A549 (cell line): ENCODE measurements around the gene PCDHGA12. TPM values are rescaled to one million over a fixed set of nuclear protein-coding genes. Genes with fewer than 3 reads are reported as not detected.

Experiments used
- ATAC-seq, 2 experiments: fragments of 200-7000 bp in 1 of 2; fragments of >200 bp in 1 of 2; cut with Nextera tagmentation in 1 of 2; cut with Tn5 transposase in 1 of 2; 3 replicates each; pipeline versions ENCODE4 v1.8.0 to v1.9.1; 2018 to 2020; ENCODE audit warnings: mild to moderate bottlenecking in 1 of 2, moderate library complexity in 1 of 2
- CTCF ChIA-PET: fragments of 300-600 bp; sonication (Branson Sonifier 250); formaldehyde crosslinking; extraction: SDS; loops from one replicate; lab custom pipeline; 2021; ENCODE audit warnings: antibody characterized with exemption, inconsistent platforms; lab: Yijun Ruan, JAX
- POLR2A ChIA-PET: fragments of 350-600 bp; formaldehyde crosslinking; extraction: SDS; loops from one replicate; lab custom pipeline; 2021; ENCODE audit warnings: antibody characterized with exemption, inconsistent platforms; lab: Yijun Ruan, JAX
- DNase-seq, 2 experiments: peaks; one replicate each; pipeline versions ENCODE4 v3.0.0 to v3.0.0-alpha.2; 2011 to 2016; ENCODE audit warnings: low read depth in 1 of 2, low spot score in 1 of 2
- FAIRE-seq: peaks from 2 replicates; lab custom pipeline; 2011; peaks lifted over from hg19 to GRCh38; lab: Jason Lieb, UNC
- H3K27ac ChIP-seq, 2 experiments: fragments of >200 bp; sonication (Bioruptor Twin); formaldehyde crosslinking; 3 replicates each; pipeline ENCODE4 v1.5.1; 2016 to 2017
- H3K4me1 ChIP-seq: fragments of >200 bp; sonication (Bioruptor Twin); formaldehyde crosslinking; 3 replicates; pipeline ENCODE4 v1.6.1; 2016
- H3K4me2 ChIP-seq: fragments of >200 bp; sonication (Bioruptor Twin); formaldehyde crosslinking; 3 replicates; pipeline ENCODE4 v1.6.1; 2016
- H3K4me3 ChIP-seq: fragments of >200 bp; sonication (Bioruptor Twin); formaldehyde crosslinking; 3 replicates; pipeline ENCODE4 v1.5.1; 2016
- H3K9me3 ChIP-seq: fragments of >200 bp; sonication (Bioruptor Twin); formaldehyde crosslinking; 3 replicates; pipeline ENCODE4 v1.6.1; 2016
- CHD2 ChIP-seq: fragments of 150-350 bp; IDR thresholded peaks from 2 replicates; pipeline ENCODE4 v1.6.1; 2014; ENCODE audit warnings: low read length; ENCODE audit not compliant: partially characterized antibody
- CHD4 ChIP-seq: fragments of 200-600 bp; sonication (generic); IDR thresholded peaks from 2 replicates; pipeline ENCODE4 v1.6.1; 2016; ENCODE audit warnings: antibody characterized with exemption, mild to moderate bottlenecking, borderline replicate concordance
- FOSB ChIP-seq: fragments of 250-450 bp; sonication (Bioruptor Pico); IDR thresholded peaks from 2 replicates; pipeline ENCODE4 v1.5.0; 2020; ENCODE audit warnings: mild to moderate bottlenecking, moderate library complexity
- FOSL2 ChIP-seq, 2 experiments: fragments of 450-650 bp in 1 of 2; fragments of >200 bp in 1 of 2; sonication (Bioruptor Twin) in 1 of 2; formaldehyde crosslinking; IDR thresholded peaks; 2 replicates each; pipeline versions ENCODE4 v1.5.0 to v1.6.1; 2016 to 2020; ENCODE audit warnings: mild to moderate bottlenecking in 1 of 2, moderate library complexity in 1 of 2
- HOXA7 ChIP-seq: fragments of 250-450 bp; sonication (Bioruptor Pico); IDR thresholded peaks from 2 replicates; pipeline ENCODE4 v1.5.0; 2020; ENCODE audit warnings: mild to moderate bottlenecking, moderate library complexity
- JUNB ChIP-seq: fragments of >200 bp; sonication (Bioruptor Twin); formaldehyde crosslinking; IDR thresholded peaks from 2 replicates; pipeline ENCODE4 v1.6.1; 2016
- NFE2L2 ChIP-seq: fragments of 150-350 bp; conservative IDR thresholded peaks from 2 replicates; pipeline ENCODE4 v1.6.1; 2014; ENCODE audit warnings: low read length
- POLR2A ChIP-seq: IDR thresholded peaks from 2 replicates; pipeline ENCODE4 v1.6.1; 2012; ENCODE audit warnings: mild to moderate bottlenecking, low read length
- RAD21 ChIP-seq, 2 experiments: fragments of >200 bp in 1 of 2; sonication (Bioruptor Twin) in 1 of 2; formaldehyde crosslinking in 1 of 2; IDR thresholded peaks in 1 of 2; conservative IDR thresholded peaks in 1 of 2; 2 replicates in 1 of 2; 3 replicates in 1 of 2; pipeline ENCODE4 v1.6.1; 2012 to 2018; ENCODE audit warnings: inconsistent platforms in 1 of 2
- RNF2 ChIP-seq: fragments of 200-600 bp; sonication (generic); IDR thresholded peaks from 2 replicates; pipeline ENCODE4 v1.6.1; 2016; ENCODE audit warnings: low read depth, mild to moderate bottlenecking, antibody characterized with exemption, moderate library complexity, borderline replicate concordance
- SREBF2 ChIP-seq: fragments of 450-650 bp; IDR thresholded peaks from 2 replicates; pipeline ENCODE4 v1.6.1; 2014; ENCODE audit warnings: mild to moderate bottlenecking, moderate library complexity
- WGBS: methylation state at CpG from one replicate; pipeline ENCODE4 v1.1.6; 2017; ENCODE audit errors: missing lambda C conversion rate; 5-methylcytosine and 5-hydroxymethylcytosine counted together
- polyA plus RNA-seq, 4 experiments: library from polyadenylated mRNA; depleted of rRNA in 3 of 4; stranded (reverse); fragments of >200 nt; fragmentation: RNase III in 1 of 4; extraction: RNeasy Plus Mini Kit Qiagen cat#74134 plus additional on column Dnase treatment in 1 of 4; gene quantifications; 2 replicates in 3 of 4; 3 replicates in 1 of 4; pipeline ENCODE4 v1.2.3, GENCODE V29; 2011 to 2017
- TF ChIP-seq, protein P1 (sequence below): IDR thresholded peaks from 2 replicates; pipeline ENCODE4 v1.6.1; 2012; ENCODE audit warnings: low read depth, borderline replicate concordance
- TF ChIP-seq, protein P2 (sequence below): fragments of 450-650 bp; IDR thresholded peaks from 2 replicates; pipeline ENCODE4 v1.6.1; 2014; ENCODE audit warnings: antibody characterized with exemption
- TF ChIP-seq, protein P3 (sequence below): IDR thresholded peaks from 2 replicates; pipeline ENCODE4 v1.6.1; 2012
- TF ChIP-seq, protein P4 (sequence below): fragments of >200 bp; sonication (Bioruptor Twin); formaldehyde crosslinking; IDR thresholded peaks from 3 replicates; pipeline ENCODE4 v1.5.1; 2016
- TF ChIP-seq, protein P5 (sequence below): fragments of 150-350 bp; IDR thresholded peaks from 2 replicates; pipeline ENCODE4 v1.6.1; 2014; ENCODE audit warnings: low read depth, mild to moderate bottlenecking, low read length

Gene PCDHGA12
- polyA plus RNA-seq, 2 of the 4 experiments (the other 2 are of a cell fraction): 0.03 to 0.05 TPM

DNA sequence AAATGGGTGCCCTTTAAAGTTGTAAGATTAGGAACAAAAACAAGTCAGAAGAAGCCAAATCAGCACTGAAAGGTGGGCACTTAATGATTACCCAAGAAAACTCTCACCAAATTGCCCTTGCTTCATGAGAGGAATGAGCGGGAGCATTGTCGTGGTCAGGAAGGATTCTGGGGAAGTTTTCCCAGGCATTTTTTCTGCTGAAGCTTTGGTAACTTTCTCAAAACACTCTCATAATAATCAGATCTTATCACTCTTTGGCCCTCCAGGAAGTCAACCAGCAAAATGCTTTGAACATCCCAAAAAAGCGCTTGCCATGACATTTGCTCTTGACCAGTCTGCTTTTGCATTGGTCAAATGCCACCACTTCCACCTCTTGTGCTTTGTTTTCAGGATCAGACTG, 35.0 kb downstream of the PCDHGA12 start:
- FAIRE-seq: no peak
- Histone ChIP-seq H3K27ac (no peak overlapping the region), H3K4me2 (no peak overlapping the region), H3K4me3 (no peak overlapping the region), H3K9me3 (no peaks in the 10 kb centered on the region), H3K4me1 (no peaks in the 10 kb centered on the region)
- TF ChIP-seq FOSB (CRISPR knock-in tag) (no peak), SREBF2 (no peak), RNF2 (no peak), CHD2 (no peak)
- WGBS: 73% methylated on average over 3 of the region's 3 CpGs
- CTCF ChIA-PET: interaction anchor here (0.6 to 2.2 kb wide), 5 partner anchors 9 to 59 kb away, joined by 3 to 9 read pairs (median 5); partner anchors contain the start of gene PCDHGC3
- DNase-seq: no peak
- no peak for ATAC-seq
- POLR2A ChIA-PET: no interaction called here

DNA sequence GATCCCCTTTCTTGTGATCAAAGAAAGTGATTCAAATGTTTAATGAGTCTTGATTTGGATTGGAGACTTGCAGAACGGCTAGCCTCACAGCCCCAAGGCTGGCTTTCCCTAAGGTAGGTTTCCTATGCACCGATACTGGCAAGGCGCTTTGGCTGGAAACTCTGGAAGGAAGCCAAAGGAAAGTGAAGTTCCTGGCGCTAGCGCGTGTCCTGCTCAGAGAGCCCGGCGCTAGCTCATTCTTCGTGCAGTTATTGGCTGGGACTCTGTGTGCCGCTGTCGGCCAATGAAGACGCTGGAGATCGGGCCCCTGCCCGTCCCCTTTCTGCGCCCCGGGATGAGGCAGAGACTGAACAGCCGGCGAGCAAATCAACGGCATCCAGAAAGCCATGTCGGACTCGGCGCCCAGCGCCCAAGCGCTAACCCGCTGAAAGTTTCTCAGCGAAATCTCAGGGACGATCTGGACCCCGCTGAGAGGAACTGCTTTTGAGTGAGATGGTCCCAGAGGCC, 45.4 kb downstream of the PCDHGA12 start, which contains the start of gene PCDHGC3:
TSS of gene PCDHGC3 (plus strand) at position 342 of the 507 bp plus-strand sequence. CDS start at position 493, 151 bp downstream.
- Histone ChIP-seq H3K9me3 (no peaks in the 10 kb centered on the region; the same call in 2 of the 3 replicates), H3K4me1 (no peaks in the 10 kb centered on the region), H3K4me2 (peak within 1 kb of the TSS; percentile 73), H3K4me3 (peak within 1 kb of the TSS; percentile 55), H3K27ac (peak within 1 kb of the TSS; percentile 38 to 78)
- 1% methylated on average over 28 of the region's 28 CpGs for WGBS
- DNase-seq (peak; percentile 87 to 95), ATAC-seq (peak; percentile 99 to 100), FAIRE-seq (no peak)
- TF ChIP-seq CHD4 (no peak), RAD21 (conservative IDR thresholded peaks at IDR 0.05 in 1 of 2, IDR thresholded peaks at IDR 0.05 in 1 of 2) (peak; percentile 45 to 64), POLR2A (peak; percentile 17; the same call in 1 of the 2 replicates), HOXA7 (CRISPR knock-in tag) (no peak)
- TF ChIP-seq, protein P1, sequence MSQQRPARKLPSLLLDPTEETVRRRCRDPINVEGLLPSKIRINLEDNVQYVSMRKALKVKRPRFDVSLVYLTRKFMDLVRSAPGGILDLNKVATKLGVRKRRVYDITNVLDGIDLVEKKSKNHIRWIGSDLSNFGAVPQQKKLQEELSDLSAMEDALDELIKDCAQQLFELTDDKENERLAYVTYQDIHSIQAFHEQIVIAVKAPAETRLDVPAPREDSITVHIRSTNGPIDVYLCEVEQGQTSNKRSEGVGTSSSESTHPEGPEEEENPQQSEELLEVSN: peak; percentile 75
- TF ChIP-seq, protein P2, sequence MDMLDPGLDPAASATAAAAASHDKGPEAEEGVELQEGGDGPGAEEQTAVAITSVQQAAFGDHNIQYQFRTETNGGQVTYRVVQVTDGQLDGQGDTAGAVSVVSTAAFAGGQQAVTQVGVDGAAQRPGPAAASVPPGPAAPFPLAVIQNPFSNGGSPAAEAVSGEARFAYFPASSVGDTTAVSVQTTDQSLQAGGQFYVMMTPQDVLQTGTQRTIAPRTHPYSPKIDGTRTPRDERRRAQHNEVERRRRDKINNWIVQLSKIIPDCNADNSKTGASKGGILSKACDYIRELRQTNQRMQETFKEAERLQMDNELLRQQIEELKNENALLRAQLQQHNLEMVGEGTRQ: 0 out of 2 replicates have a peak, but pooled peaks have one; percentile 10
- TF ChIP-seq, protein P3, sequence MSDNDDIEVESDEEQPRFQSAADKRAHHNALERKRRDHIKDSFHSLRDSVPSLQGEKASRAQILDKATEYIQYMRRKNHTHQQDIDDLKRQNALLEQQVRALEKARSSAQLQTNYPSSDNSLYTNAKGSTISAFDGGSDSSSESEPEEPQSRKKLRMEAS: peak; percentile 88
- TF ChIP-seq, protein P4, sequence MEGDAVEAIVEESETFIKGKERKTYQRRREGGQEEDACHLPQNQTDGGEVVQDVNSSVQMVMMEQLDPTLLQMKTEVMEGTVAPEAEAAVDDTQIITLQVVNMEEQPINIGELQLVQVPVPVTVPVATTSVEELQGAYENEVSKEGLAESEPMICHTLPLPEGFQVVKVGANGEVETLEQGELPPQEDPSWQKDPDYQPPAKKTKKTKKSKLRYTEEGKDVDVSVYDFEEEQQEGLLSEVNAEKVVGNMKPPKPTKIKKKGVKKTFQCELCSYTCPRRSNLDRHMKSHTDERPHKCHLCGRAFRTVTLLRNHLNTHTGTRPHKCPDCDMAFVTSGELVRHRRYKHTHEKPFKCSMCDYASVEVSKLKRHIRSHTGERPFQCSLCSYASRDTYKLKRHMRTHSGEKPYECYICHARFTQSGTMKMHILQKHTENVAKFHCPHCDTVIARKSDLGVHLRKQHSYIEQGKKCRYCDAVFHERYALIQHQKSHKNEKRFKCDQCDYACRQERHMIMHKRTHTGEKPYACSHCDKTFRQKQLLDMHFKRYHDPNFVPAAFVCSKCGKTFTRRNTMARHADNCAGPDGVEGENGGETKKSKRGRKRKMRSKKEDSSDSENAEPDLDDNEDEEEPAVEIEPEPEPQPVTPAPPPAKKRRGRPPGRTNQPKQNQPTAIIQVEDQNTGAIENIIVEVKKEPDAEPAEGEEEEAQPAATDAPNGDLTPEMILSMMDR: peak; percentile 25; the same call in 1 of the 3 replicates
- POLR2A ChIA-PET: no interaction called here
- CTCF ChIA-PET: interaction anchor here (0.7 to 2.6 kb wide), 19 partner anchors 8 to 126 kb away, joined by 3 to 24 read pairs (median 4); partner anchors contain the start of genes PCDHGA7, PCDHGB1, PCDHGB3 and PCDHGC4

DNA sequence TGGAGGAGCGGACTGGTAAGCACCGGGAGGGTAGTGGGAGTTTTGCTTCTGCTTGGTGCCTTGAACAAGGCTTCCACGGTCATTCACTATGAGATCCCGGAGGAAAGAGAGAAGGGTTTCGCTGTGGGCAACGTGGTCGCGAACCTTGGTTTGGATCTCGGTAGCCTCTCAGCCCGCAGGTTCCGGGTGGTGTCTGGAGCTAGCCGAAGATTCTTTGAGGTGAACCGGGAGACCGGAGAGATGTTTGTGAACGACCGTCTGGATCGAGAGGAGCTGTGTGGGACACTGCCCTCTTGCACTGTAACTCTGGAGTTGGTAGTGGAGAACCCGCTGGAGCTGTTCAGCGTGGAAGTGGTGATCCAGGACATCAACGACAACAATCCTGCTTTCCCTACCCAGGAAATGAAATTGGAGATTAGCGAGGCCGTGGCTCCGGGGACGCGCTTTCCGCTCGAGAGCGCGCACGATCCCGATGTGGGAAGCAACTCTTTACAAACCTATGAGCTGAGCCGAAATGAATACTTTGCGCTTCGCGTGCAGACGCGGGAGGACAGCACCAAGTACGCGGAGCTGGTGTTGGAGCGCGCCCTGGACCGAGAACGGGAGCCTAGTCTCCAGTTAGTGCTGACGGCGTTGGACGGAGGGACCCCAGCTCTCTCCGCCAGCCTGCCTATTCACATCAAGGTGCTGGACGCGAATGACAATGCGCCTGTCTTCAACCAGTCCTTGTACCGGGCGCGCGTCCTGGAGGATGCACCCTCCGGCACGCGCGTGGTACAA, 46.0 kb downstream of the PCDHGA12 start:
- Histone ChIP-seq H3K4me1 (no peaks in the 10 kb centered on the region), H3K9me3 (no peaks in the 10 kb centered on the region; the same call in 2 of the 3 replicates), H3K27ac (peak overlapping the region; percentile 38 to 78), H3K4me2 (peak overlapping the region; percentile 73), H3K4me3 (peak overlapping the region; percentile 55)
- POLR2A ChIA-PET: interaction anchor here (0.8 kb wide), 1 partner anchor 156 kb away, joined by 3 read pairs; the partner anchor contains the start of gene TAF7
- 41% methylated on average over 40 of the region's 58 CpGs for WGBS
- CTCF ChIA-PET: interaction anchor here (0.9 to 2.7 kb wide), 18 partner anchors 10 to 126 kb away, joined by 3 to 24 read pairs (median 4); partner anchors contain the start of genes PCDHGA7 and PCDHGB1
- no peak for FAIRE-seq
- peak; percentile 16 to 49 for DNase-seq
- TF ChIP-seq SREBF2 (no peak), FOSL2 (IDR thresholded peaks at IDR 0.05) (no peak), FOSL2 (CRISPR knock-in tag; IDR thresholded peaks at IDR 0.05) (no peak), NFE2L2 (no peak), JUNB (no peak)
- TF ChIP-seq, protein P5, sequence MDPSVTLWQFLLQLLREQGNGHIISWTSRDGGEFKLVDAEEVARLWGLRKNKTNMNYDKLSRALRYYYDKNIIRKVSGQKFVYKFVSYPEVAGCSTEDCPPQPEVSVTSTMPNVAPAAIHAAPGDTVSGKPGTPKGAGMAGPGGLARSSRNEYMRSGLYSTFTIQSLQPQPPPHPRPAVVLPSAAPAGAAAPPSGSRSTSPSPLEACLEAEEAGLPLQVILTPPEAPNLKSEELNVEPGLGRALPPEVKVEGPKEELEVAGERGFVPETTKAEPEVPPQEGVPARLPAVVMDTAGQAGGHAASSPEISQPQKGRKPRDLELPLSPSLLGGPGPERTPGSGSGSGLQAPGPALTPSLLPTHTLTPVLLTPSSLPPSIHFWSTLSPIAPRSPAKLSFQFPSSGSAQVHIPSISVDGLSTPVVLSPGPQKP: no peak
- peak; percentile 78 to 79 for ATAC-seq
